Measurements from ENCODE around the gene DKK1. TPM values are rescaled to one million over a fixed set of nuclear protein-coding genes. Genes with fewer than 3 reads are reported as not detected.

Gene DKK1
- total and polyA plus RNA-seq, 10 donors: 0.44 to 7.7 (median 3.5) TPM; not detected in 2

- Histone ChIP-seq H3K4me1 (no peaks in the 10 kb centered on the region), H3K9me3 (peaks cover 0 to 14% (median 0%) of the 10 kb centered on the region in 8 donors), H3K36me3 (no peaks in the 10 kb centered on the region), H3K27me3 (replicated peaks in 1 of 7) (no peaks in the 10 kb centered on the region), H3K27ac (no peak overlapping the region), H3K4me3 (no peak overlapping the region)
- intact Hi-C loops (cut with DNase I; ENCODE audit: low total_unique reads): no loop called here
- WGBS, 5 donors: 77 to 92% (median 80%) methylated on average over 2 of the region's 2 CpGs
- DNase-seq: no peak
- TF ChIP-seq, protein P1, sequence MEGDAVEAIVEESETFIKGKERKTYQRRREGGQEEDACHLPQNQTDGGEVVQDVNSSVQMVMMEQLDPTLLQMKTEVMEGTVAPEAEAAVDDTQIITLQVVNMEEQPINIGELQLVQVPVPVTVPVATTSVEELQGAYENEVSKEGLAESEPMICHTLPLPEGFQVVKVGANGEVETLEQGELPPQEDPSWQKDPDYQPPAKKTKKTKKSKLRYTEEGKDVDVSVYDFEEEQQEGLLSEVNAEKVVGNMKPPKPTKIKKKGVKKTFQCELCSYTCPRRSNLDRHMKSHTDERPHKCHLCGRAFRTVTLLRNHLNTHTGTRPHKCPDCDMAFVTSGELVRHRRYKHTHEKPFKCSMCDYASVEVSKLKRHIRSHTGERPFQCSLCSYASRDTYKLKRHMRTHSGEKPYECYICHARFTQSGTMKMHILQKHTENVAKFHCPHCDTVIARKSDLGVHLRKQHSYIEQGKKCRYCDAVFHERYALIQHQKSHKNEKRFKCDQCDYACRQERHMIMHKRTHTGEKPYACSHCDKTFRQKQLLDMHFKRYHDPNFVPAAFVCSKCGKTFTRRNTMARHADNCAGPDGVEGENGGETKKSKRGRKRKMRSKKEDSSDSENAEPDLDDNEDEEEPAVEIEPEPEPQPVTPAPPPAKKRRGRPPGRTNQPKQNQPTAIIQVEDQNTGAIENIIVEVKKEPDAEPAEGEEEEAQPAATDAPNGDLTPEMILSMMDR (IDR thresholded peaks at IDR 0.05 in 8 of 11, conservative IDR thresholded peaks at IDR 0.05 in 3 of 11): no peak
- no peak for TF ChIP-seq POLR2AphosphoS5 (IDR thresholded peaks at IDR 0.05)
Measured at GRCh38 chr10:52351914-52352330, 37.8 kb downstream of the DKK1 start.

GRCh38 chr10:52353205-52353604 is 39.1 kb downstream of the DKK1 start:
- Histone ChIP-seq H3K36me3 (no peaks in the 10 kb centered on the region), H3K4me3 (no peak overlapping the region), H3K27me3 (replicated peaks in 1 of 7) (no peaks in the 10 kb centered on the region), H3K9me3 (peaks cover 0 to under 1% (median 0%) of the 10 kb centered on the region in 8 donors), H3K27ac (no peak overlapping the region), H3K4me1 (no peaks in the 10 kb centered on the region)
- WGBS, 5 donors: 72 to 83% (median 78%) methylated on average over 2 of the region's 2 CpGs
- no peak for DNase-seq
- TF ChIP-seq POLR2AphosphoS5 (IDR thresholded peaks at IDR 0.05) (no peak), POLR2A (IDR thresholded peaks at IDR 0.05) (no peak)
- TF ChIP-seq, protein P1 (IDR thresholded peaks at IDR 0.05 in 8 of 11, conservative IDR thresholded peaks at IDR 0.05 in 3 of 11): no peak
- intact Hi-C loops (cut with DNase I; ENCODE audit: low total_unique reads): no loop called here

DNA sequence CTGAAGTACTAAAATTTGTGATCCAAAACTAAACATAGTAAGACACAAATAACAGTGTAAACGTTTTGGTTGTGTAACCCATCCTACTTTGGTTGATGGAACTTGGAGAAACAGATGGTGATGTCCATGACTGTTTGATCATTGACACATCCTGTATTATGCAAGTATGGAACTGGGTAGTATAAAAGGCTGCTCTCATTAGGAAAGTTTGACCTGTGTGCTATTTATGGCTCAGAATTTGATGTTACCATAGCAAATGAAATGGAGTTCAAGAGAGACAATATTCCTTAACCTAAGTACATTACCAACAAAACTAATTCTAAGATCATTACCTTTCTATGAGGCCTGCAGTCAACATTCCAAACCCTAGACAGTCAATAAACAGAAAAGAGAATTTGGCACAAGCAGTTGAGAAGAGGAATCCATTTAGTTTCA is 39.9 kb downstream of the DKK1 start:
- WGBS, 5 donors: 4 to 30% (median 8%) methylated on average over 1 of the region's 1 CpG
- DNase-seq: no peak
- Histone ChIP-seq H3K4me3 (no peak overlapping the region), H3K36me3 (no peaks in the 10 kb centered on the region), H3K27ac (no peak overlapping the region), H3K4me1 (no peaks in the 10 kb centered on the region), H3K27me3 (replicated peaks in 1 of 7) (no peaks in the 10 kb centered on the region), H3K9me3 (no peaks in the 10 kb centered on the region)
- intact Hi-C loops (cut with DNase I; ENCODE audit: low total_unique reads): no loop called here
- TF ChIP-seq POLR2AphosphoS5 (IDR thresholded peaks at IDR 0.05): no peak
- TF ChIP-seq, protein P1 (IDR thresholded peaks at IDR 0.05 in 8 of 11, conservative IDR thresholded peaks at IDR 0.05 in 3 of 11): no peak
- no peak for TF ChIP-seq POLR2A (IDR thresholded peaks at IDR 0.05)

- TF ChIP-seq POLR2AphosphoS5 (IDR thresholded peaks at IDR 0.05) (no peak), POLR2A (IDR thresholded peaks at IDR 0.05) (no peak)
- TF ChIP-seq, protein P1 (IDR thresholded peaks at IDR 0.05 in 8 of 11, conservative IDR thresholded peaks at IDR 0.05 in 3 of 11): no peak
- H3K27me3 ChIP-seq (replicated peaks in 1 of 7): no peaks in the 10 kb centered on the region
- intact Hi-C loops (cut with DNase I; ENCODE audit: low total_unique reads): no loop called here
- WGBS, 5 donors: 27 to 41% (median 35%) methylated on average over 2 of the region's 2 CpGs
- no peak overlapping the region for H3K27ac ChIP-seq
- no peaks in the 10 kb centered on the region for H3K36me3 ChIP-seq
- H3K4me3 ChIP-seq: no peak overlapping the region
- no peaks in the 10 kb centered on the region for H3K4me1 ChIP-seq
- no peak for DNase-seq
- H3K9me3 ChIP-seq: no peaks in the 10 kb centered on the region
Measured at GRCh38 chr10:52357971-52358370, 43.9 kb downstream of the DKK1 start.

Measured in spleen (tissue), 11 donors.